Measurements from ENCODE around the gene IFNK. TPM values are rescaled to one million over a fixed set of nuclear protein-coding genes. Genes with fewer than 3 reads are reported as not detected.
A peak's percentile ranks its signal among the peaks of the same experiment; 100 is the strongest.

Gene IFNK
- total RNA-seq, 2 experiments from 2014 or later: not detected

DNA sequence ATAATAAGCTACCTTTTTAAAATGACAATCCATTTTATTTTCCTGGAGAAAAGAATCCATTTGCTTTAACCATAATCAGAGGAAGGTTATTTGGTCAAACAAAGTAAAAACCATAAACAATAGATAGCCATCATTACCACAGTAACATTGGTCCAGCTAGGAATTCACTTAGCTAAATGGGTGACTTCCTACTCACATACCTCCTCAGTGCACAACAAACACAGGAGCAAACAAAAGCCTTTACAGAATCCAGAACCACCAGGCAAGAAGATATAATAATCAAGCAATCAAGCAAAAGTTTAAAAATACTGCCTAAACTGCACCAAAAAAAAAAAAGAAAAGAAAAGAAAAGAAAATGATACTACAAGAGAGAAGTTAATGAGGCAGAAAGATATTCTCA, 949 bp upstream of the IFNK start:
- Histone ChIP-seq H3K27ac (ENCODE audit: low read depth in 1 of 2, low read length in 2 of 2) (no peak overlapping the region), H3K27me3 (ENCODE audit: control insufficient read depth in 1 of 2, insufficient read depth in 2 of 2, low read length in 2 of 2) (peaks cover 0 to 6% of the 10 kb centered on the region in 2 experiments), H3K36me3 (ENCODE audit: insufficient read depth, low read length) (no peaks in the 10 kb centered on the region), H3K4me1 (ENCODE audit: insufficient read depth, low read length) (peaks cover 5% of the 10 kb centered on the region), H3K9me3 (ENCODE audit: control insufficient read depth in 1 of 2, insufficient read depth in 1 of 2, low read length in 2 of 2) (no peaks in the 10 kb centered on the region), H3K4me3 (ENCODE audit: low read length) (no peak overlapping the region)
- Mint-ChIP-seq H3K4me1 (ENCODE audit: low read depth) (peaks cover 6% of the 10 kb centered on the region), H3K9me3 (no peaks in the 10 kb centered on the region), H3K36me3 (ENCODE audit: low read depth) (no peaks in the 10 kb centered on the region), H3K4me3 (no peak overlapping the region), H3K27me3 (peaks cover 2% of the 10 kb centered on the region), H3K27ac (no peak overlapping the region)
- ChIA-PET CTCF (no interaction called here), POLR2A (interaction anchor here (0.8 kb wide), 1 partner anchor 114 kb away, joined by 4 read pairs; no protein-coding TSS in a partner anchor)
- TF ChIP-seq, protein P1, sequence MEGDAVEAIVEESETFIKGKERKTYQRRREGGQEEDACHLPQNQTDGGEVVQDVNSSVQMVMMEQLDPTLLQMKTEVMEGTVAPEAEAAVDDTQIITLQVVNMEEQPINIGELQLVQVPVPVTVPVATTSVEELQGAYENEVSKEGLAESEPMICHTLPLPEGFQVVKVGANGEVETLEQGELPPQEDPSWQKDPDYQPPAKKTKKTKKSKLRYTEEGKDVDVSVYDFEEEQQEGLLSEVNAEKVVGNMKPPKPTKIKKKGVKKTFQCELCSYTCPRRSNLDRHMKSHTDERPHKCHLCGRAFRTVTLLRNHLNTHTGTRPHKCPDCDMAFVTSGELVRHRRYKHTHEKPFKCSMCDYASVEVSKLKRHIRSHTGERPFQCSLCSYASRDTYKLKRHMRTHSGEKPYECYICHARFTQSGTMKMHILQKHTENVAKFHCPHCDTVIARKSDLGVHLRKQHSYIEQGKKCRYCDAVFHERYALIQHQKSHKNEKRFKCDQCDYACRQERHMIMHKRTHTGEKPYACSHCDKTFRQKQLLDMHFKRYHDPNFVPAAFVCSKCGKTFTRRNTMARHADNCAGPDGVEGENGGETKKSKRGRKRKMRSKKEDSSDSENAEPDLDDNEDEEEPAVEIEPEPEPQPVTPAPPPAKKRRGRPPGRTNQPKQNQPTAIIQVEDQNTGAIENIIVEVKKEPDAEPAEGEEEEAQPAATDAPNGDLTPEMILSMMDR (IDR thresholded peaks at IDR 0.05): no peak
- DNase-seq: no peak
- no peak for ATAC-seq (ENCODE audit: poor library complexity)
- intact Hi-C loops (cut with DNase I, micrococcal nuclease): no loop called here

- Mint-ChIP-seq H3K9me3 (no peaks in the 10 kb centered on the region), H3K27ac (no peak overlapping the region), H3K36me3 (ENCODE audit: low read depth) (peaks cover 7% of the 10 kb centered on the region), H3K27me3 (peaks cover 3% of the 10 kb centered on the region), H3K4me1 (ENCODE audit: low read depth) (peaks cover 15% of the 10 kb centered on the region), H3K4me3 (peak overlapping the region; percentile 95)
- ChIA-PET POLR2A (no interaction called here), CTCF (no interaction called here)
- TF ChIP-seq, protein P1 (IDR thresholded peaks at IDR 0.05): no peak
- Histone ChIP-seq H3K27ac (ENCODE audit: low read depth in 1 of 2, low read length in 2 of 2) (no peak overlapping the region), H3K27me3 (ENCODE audit: control insufficient read depth in 1 of 2, insufficient read depth in 2 of 2, low read length in 2 of 2) (peaks cover 0 to 7% of the 10 kb centered on the region in 2 experiments), H3K4me1 (ENCODE audit: insufficient read depth, low read length) (peaks cover 16% of the 10 kb centered on the region), H3K9me3 (ENCODE audit: control insufficient read depth in 1 of 2, insufficient read depth in 1 of 2, low read length in 2 of 2) (no peaks in the 10 kb centered on the region), H3K36me3 (ENCODE audit: insufficient read depth, low read length) (no peaks in the 10 kb centered on the region), H3K4me3 (ENCODE audit: low read length) (peak overlapping the region; percentile 64)
- ATAC-seq (ENCODE audit: poor library complexity) (no peak), DNase-seq (peak in 2 of 14 experiments; percentile 1 to 10)
- intact Hi-C loops (cut with DNase I, micrococcal nuclease): loop anchor here (2.0 to 5.0 kb wide), 2 partner anchors 45 to 195 kb away; partner anchors contain the start of gene C9orf72 (in 1 of the 2)
Measured at GRCh38 chr9:27527702-27528075, 3.6 kb downstream of the IFNK start.

GRCh38 chr9:27528076-27528885, 4.2 kb downstream of the IFNK start:
- Mint-ChIP-seq H3K27ac (peak overlapping the region; percentile 19), H3K4me1 (ENCODE audit: low read depth) (peaks cover 15% of the 10 kb centered on the region), H3K9me3 (no peaks in the 10 kb centered on the region), H3K4me3 (peak overlapping the region; percentile 95), H3K27me3 (peaks cover 3% of the 10 kb centered on the region), H3K36me3 (ENCODE audit: low read depth) (peaks cover 7% of the 10 kb centered on the region)
- no peaks in the 10 kb centered on the region for H3K36me3 ChIP-seq (ENCODE audit: insufficient read depth, low read length)
- CTCF ChIA-PET: no interaction called here
- peak overlapping the region; percentile 64 for H3K4me3 ChIP-seq (ENCODE audit: low read length)
- intact Hi-C loops (cut with DNase I, micrococcal nuclease): loop anchor here (2.0 to 5.0 kb wide), 2 partner anchors 44 to 195 kb away; partner anchors contain the start of gene C9orf72 (in 1 of the 2)
- DNase-seq: peak; percentile 19 to 73 (median 40)
- TF ChIP-seq, protein P1 (IDR thresholded peaks at IDR 0.05): no peak
- no peak overlapping the region for H3K27ac ChIP-seq (ENCODE audit: low read depth in 1 of 2, low read length in 2 of 2)
- H3K4me1 ChIP-seq (ENCODE audit: insufficient read depth, low read length): peaks cover 16% of the 10 kb centered on the region
- peak; percentile 60 for ATAC-seq (ENCODE audit: poor library complexity)
- peaks cover 0 to 7% of the 10 kb centered on the region in 2 experiments for H3K27me3 ChIP-seq (ENCODE audit: control insufficient read depth in 1 of 2, insufficient read depth in 2 of 2, low read length in 2 of 2)
- no peaks in the 10 kb centered on the region for H3K9me3 ChIP-seq (ENCODE audit: control insufficient read depth in 1 of 2, insufficient read depth in 1 of 2, low read length in 2 of 2)
- POLR2A ChIA-PET: no interaction called here

All from CD4-positive, alpha-beta T cell (primary cell).